MM.1S (cell line): Measurements from ENCODE around the gene DLGAP1.

Experiments
- DNase-seq: peaks from one replicate; pipeline ENCODE4 v3.0.0-alpha.2; 2015
- H2AFZ ChIP-seq: fragments of 300-600 bp; sonication (generic); 2 replicates; pipeline ENCODE4 v1.6.0; 2016; ENCODE audit warnings: antibody characterized with exemption, low read length
- H3F3A ChIP-seq: fragments of 300-600 bp; sonication (generic); 2 replicates; pipeline ENCODE4 v1.6.1; 2016; ENCODE audit warnings: mild to moderate bottlenecking, antibody characterized with exemption, low read length, moderate library complexity, mixed read lengths; ENCODE audit not compliant: insufficient read depth
- H3K27ac ChIP-seq: fragments of 300-600 bp; sonication (generic); 2 replicates; pipeline ENCODE4 v1.5.1; 2016; ENCODE audit warnings: mild to moderate bottlenecking, low read length
- H3K27me3 ChIP-seq: fragments of 300-600 bp; sonication (generic); replicated peaks from 2 replicates; pipeline ENCODE4 v1.6.0; 2016; ENCODE audit warnings: low read length; ENCODE audit not compliant: insufficient read depth
- H3K36me3 ChIP-seq: fragments of 300-600 bp; sonication (generic); replicated peaks from 2 replicates; pipeline ENCODE4 v1.6.1; 2016; ENCODE audit warnings: mild to moderate bottlenecking, low read length, mixed read lengths; ENCODE audit not compliant: insufficient read depth
- H3K4me1 ChIP-seq: fragments of 300-600 bp; sonication (generic); 2 replicates; pipeline ENCODE4 v1.6.1; 2016; ENCODE audit warnings: low read length, mixed read lengths
- H3K4me2 ChIP-seq: fragments of 300-600 bp; sonication (generic); 2 replicates; pipeline ENCODE4 v1.6.0; 2016; ENCODE audit warnings: low read depth, low read length
- H3K4me3 ChIP-seq: fragments of 300-600 bp; sonication (generic); 2 replicates; pipeline ENCODE4 v1.5.1; 2016; ENCODE audit warnings: low read length, mixed read lengths
- H3K79me2 ChIP-seq: fragments of 300-600 bp; sonication (generic); 2 replicates; pipeline ENCODE4 v1.6.1; 2016; ENCODE audit warnings: mixed run types, low read length, mixed read lengths
- H3K9ac ChIP-seq: fragments of 300-600 bp; sonication (generic); 2 replicates; pipeline ENCODE4 v1.6.1; 2016; ENCODE audit warnings: low read length, mixed read lengths
- H3K9me2 ChIP-seq: fragments of 300-600 bp; sonication (generic); replicated peaks from 2 replicates; pipeline ENCODE4 v1.6.1; 2016; ENCODE audit warnings: mild to moderate bottlenecking, low read length, mixed read lengths; ENCODE audit not compliant: insufficient read depth
- H3K9me3 ChIP-seq: fragments of 300-600 bp; sonication (generic); replicated peaks from 2 replicates; pipeline ENCODE4 v1.6.1; 2016; ENCODE audit warnings: mild to moderate bottlenecking, low read length, mixed read lengths; ENCODE audit not compliant: insufficient read depth
- H4K20me1 ChIP-seq: fragments of 300-600 bp; sonication (generic); 2 replicates; pipeline ENCODE4 v1.6.1; 2016; ENCODE audit warnings: mild to moderate bottlenecking, low read length, moderate library complexity, mixed read lengths; ENCODE audit not compliant: insufficient read depth
- CTCF ChIP-seq: fragments of 300-600 bp; sonication (generic); IDR thresholded peaks from 2 replicates; pipeline ENCODE4 v1.5.1; 2016; ENCODE audit warnings: antibody characterized with exemption, low read length, mixed read lengths
- EZH2 ChIP-seq: fragments of 300-600 bp; sonication (generic); optimal IDR thresholded peaks from 2 replicates; pipeline ENCODE3; 2017; ENCODE audit warnings: low read depth, mild to moderate bottlenecking, antibody characterized with exemption, low read length, mixed read lengths
- EZH2phosphoT487 ChIP-seq: fragments of 300-600 bp; sonication (generic); IDR thresholded peaks from 2 replicates; pipeline ENCODE4 v1.6.1; 2018; ENCODE audit warnings: antibody characterized with exemption, low read length

The DLGAP1 gene

GRCh38 chr18:3572761-3573160, 882.3 kb downstream of the DLGAP1 start:
- no peaks in the 10 kb centered on the region for H3K4me1 ChIP-seq
- H3K4me3 ChIP-seq: no peak overlapping the region
- TF ChIP-seq EZH2: no peak
- TF ChIP-seq CTCF: no peak
- TF ChIP-seq EZH2phosphoT487: no peak
- no peaks in the 10 kb centered on the region for H3K36me3 ChIP-seq
- H2AFZ ChIP-seq: no peak overlapping the region
- no peaks in the 10 kb centered on the region for H3K9me2 ChIP-seq
- H3F3A ChIP-seq: no peaks in the 10 kb centered on the region
- H3K4me2 ChIP-seq: no peak overlapping the region
- no peaks in the 10 kb centered on the region for H3K27me3 ChIP-seq
- H3K9me3 ChIP-seq: no peaks in the 10 kb centered on the region
- no peak overlapping the region for H3K9ac ChIP-seq
- no peak overlapping the region for H3K27ac ChIP-seq
- no peak for DNase-seq
- H3K79me2 ChIP-seq: no peaks in the 10 kb centered on the region
- H4K20me1 ChIP-seq: no peaks in the 10 kb centered on the region

- Histone ChIP-seq H3K27ac (no peak overlapping the region), H2AFZ (no peak overlapping the region)
Measured at GRCh38 chr18:3566851-3567250, 888.3 kb downstream of the DLGAP1 start.

GRCh38 chr18:3560755-3561154, 894.4 kb downstream of the DLGAP1 start:
- H3K27me3 ChIP-seq: no peaks in the 10 kb centered on the region
- H3K4me1 ChIP-seq: no peaks in the 10 kb centered on the region
- H3K9ac ChIP-seq: no peak overlapping the region
- no peaks in the 10 kb centered on the region for H3K79me2 ChIP-seq
- no peak overlapping the region for H3K4me2 ChIP-seq
- no peak for TF ChIP-seq CTCF
- no peak for TF ChIP-seq EZH2phosphoT487
- TF ChIP-seq EZH2: no peak
- no peaks in the 10 kb centered on the region for H3K9me3 ChIP-seq
- H3K27ac ChIP-seq: no peak overlapping the region
- H3K4me3 ChIP-seq: no peak overlapping the region
- DNase-seq: no peak
- no peaks in the 10 kb centered on the region for H3F3A ChIP-seq
- H3K36me3 ChIP-seq: no peaks in the 10 kb centered on the region
- H2AFZ ChIP-seq: no peak overlapping the region
- no peaks in the 10 kb centered on the region for H4K20me1 ChIP-seq
- H3K9me2 ChIP-seq: no peaks in the 10 kb centered on the region

More at GRCh38 chr18:3566851-3567250, 888.3 kb downstream of the DLGAP1 start:
- TF ChIP-seq EZH2 (no peak), EZH2phosphoT487 (no peak)
- no peaks in the 10 kb centered on the region for H3K9me3 ChIP-seq
- no peak overlapping the region for H3K4me3 ChIP-seq
- H3K9ac ChIP-seq: no peak overlapping the region
- H3K4me1 ChIP-seq: no peaks in the 10 kb centered on the region
- H3K36me3 ChIP-seq: no peaks in the 10 kb centered on the region
- DNase-seq: no peak
- no peaks in the 10 kb centered on the region for H3K79me2 ChIP-seq
- H3K27me3 ChIP-seq: no peaks in the 10 kb centered on the region
- H4K20me1 ChIP-seq: no peaks in the 10 kb centered on the region
- H3F3A ChIP-seq: no peaks in the 10 kb centered on the region
- H3K4me2 ChIP-seq: no peak overlapping the region
- H3K9me2 ChIP-seq: no peaks in the 10 kb centered on the region

- no peak for DNase-seq
- Histone ChIP-seq H3K9me3 (no peaks in the 10 kb centered on the region), H3K27ac (no peak overlapping the region), H3K36me3 (no peaks in the 10 kb centered on the region), H3K79me2 (no peaks in the 10 kb centered on the region), H2AFZ (no peak overlapping the region), H3K4me2 (no peak overlapping the region), H3K27me3 (no peaks in the 10 kb centered on the region), H3F3A (no peaks in the 10 kb centered on the region), H3K9ac (no peak overlapping the region), H4K20me1 (no peaks in the 10 kb centered on the region), H3K9me2 (no peaks in the 10 kb centered on the region), H3K4me1 (no peaks in the 10 kb centered on the region), H3K4me3 (no peak overlapping the region)
- TF ChIP-seq CTCF: no peak
Measured at GRCh38 chr18:3554811-3555427, 900.2 kb downstream of the DLGAP1 start.
